Neural crest cell (in vitro differentiated cells): ENCODE data around the gene AQP5. TPM values are rescaled to one million over a fixed set of nuclear protein-coding genes. Genes with fewer than 3 reads are reported as not detected.

Experiments used
- DNase-seq: peaks from one replicate; pipeline ENCODE4 v3.0.0; 2021; ENCODE audit warnings: low read depth, mixed read lengths, low spot score
- H3K27ac Mint-ChIP-seq: one replicate; pipeline ENCODE4 v1.8.0; 2021; ENCODE audit warnings: mild to moderate bottlenecking, mixed read lengths; ENCODE audit not compliant: unreplicated experiment
- H3K27me3 Mint-ChIP-seq: 2 replicates; pipeline ENCODE4 v1.8.0; 2021; ENCODE audit warnings: low read depth, mild to moderate bottlenecking, mixed read lengths
- H3K36me3 Mint-ChIP-seq: 2 replicates; pipeline ENCODE4 v1.8.0; 2021; ENCODE audit warnings: low read depth, mild to moderate bottlenecking, mixed read lengths
- H3K4me1 Mint-ChIP-seq: 2 replicates; pipeline ENCODE4 v1.8.0; 2021; ENCODE audit warnings: mixed read lengths
- H3K4me3 Mint-ChIP-seq: one replicate; pipeline ENCODE4 v1.8.0; 2021; ENCODE audit warnings: mild to moderate bottlenecking, mixed read lengths
- H3K9me3 Mint-ChIP-seq: 2 replicates; pipeline ENCODE4 v1.8.0; 2021; ENCODE audit warnings: mixed read lengths
- CTCF ChIP-seq: fragments of 200-600 bp; sonication (generic); conservative IDR thresholded peaks from 2 replicates; pipeline ENCODE4 v1.5.0; 2021; ENCODE audit warnings: antibody characterized with exemption, mild to moderate bottlenecking
- total RNA-seq: library from RNA; stranded (reverse); gene quantifications from 2 replicates; pipeline ENCODE4 v1.2.1, GENCODE V29; 2021

Gene AQP5
- total RNA-seq, 1 donor from 2014 or later, result 1.2 TPM

- H3K4me3 Mint-ChIP-seq, result no peak within 1 kb of the TSS
- TF ChIP-seq CTCF, result no peak
- no peaks in the 10 kb centered on the region for H3K4me1 Mint-ChIP-seq
- H3K9me3 Mint-ChIP-seq, result no peaks in the 10 kb centered on the region
- H3K36me3 Mint-ChIP-seq, result no peaks in the 10 kb centered on the region
- no peaks in the 10 kb centered on the region for H3K27me3 Mint-ChIP-seq
- no peak within 1 kb of the TSS for H3K27ac Mint-ChIP-seq
- no peak for DNase-seq
These were observed 11.1 kb downstream of the AQP5 start, which contains the start of gene AQP6 for GRCh38 chr12:49972641-49973360. Gene AQP6, plus strand, starts transcription at chr12:49972947. Its CDS starts 227 bp downstream, at chr12:49973174.

- no peaks in the 10 kb centered on the region for H3K36me3 Mint-ChIP-seq
- no peak overlapping the region for H3K27ac Mint-ChIP-seq
- no peak for TF ChIP-seq CTCF
- H3K4me3 Mint-ChIP-seq, result no peak overlapping the region
- DNase-seq, result no peak
- no peaks in the 10 kb centered on the region for H3K9me3 Mint-ChIP-seq
- H3K4me1 Mint-ChIP-seq, result peaks cover 3% of the 10 kb centered on the region
- H3K27me3 Mint-ChIP-seq, result no peaks in the 10 kb centered on the region
These were observed 11.7 kb downstream of the AQP5 start for GRCh38 chr12:49973361-49973830.

- no peaks in the 10 kb centered on the region for H3K27me3 Mint-ChIP-seq
- H3K9me3 Mint-ChIP-seq, result no peaks in the 10 kb centered on the region
- peak; percentile 40 for DNase-seq
- no peak overlapping the region for H3K4me3 Mint-ChIP-seq
- TF ChIP-seq CTCF, result peak; percentile 50
- H3K4me1 Mint-ChIP-seq, result peaks cover 12% of the 10 kb centered on the region
- no peak overlapping the region for H3K27ac Mint-ChIP-seq
- no peaks in the 10 kb centered on the region for H3K36me3 Mint-ChIP-seq
These were observed 12.6 kb downstream of the AQP5 start for GRCh38 chr12:49974231-49974675.

DNA sequence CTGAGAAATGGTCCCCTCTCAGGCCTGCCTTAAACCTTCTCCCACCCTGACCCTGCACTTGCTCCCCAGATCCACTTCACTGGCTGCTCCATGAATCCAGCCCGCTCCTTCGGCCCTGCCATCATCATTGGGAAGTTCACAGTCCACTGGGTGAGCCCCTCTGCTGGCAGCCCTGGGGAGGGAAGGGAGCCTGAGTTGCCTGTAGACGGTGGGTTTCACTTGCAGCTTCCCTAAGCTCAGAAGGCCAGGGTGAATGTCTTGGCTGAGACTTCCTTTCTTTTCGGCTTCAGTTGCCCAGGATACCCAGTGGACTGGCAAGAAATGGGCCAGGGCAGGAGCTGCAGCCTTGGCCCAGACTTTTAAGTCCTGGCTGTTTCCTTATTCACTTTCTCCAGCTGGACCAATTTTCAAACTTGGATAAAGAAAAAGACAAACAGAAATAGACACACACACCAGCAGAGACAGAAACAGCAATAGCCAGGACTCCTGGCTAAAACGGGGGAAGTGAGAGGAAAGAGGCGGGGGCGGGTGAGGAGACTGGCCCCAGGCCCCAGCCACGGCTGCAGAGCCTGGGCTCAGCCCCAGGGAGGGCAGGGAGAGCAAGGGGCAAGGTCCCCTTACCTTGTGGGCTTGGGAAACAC is 13.1 kb downstream of the AQP5 start:
- H3K4me3 Mint-ChIP-seq, result no peak overlapping the region
- no peak for TF ChIP-seq CTCF
- no peaks in the 10 kb centered on the region for H3K36me3 Mint-ChIP-seq
- no peaks in the 10 kb centered on the region for H3K9me3 Mint-ChIP-seq
- peaks cover 17% of the 10 kb centered on the region for H3K4me1 Mint-ChIP-seq
- no peaks in the 10 kb centered on the region for H3K27me3 Mint-ChIP-seq
- DNase-seq, result no peak
- H3K27ac Mint-ChIP-seq, result no peak overlapping the region

DNA sequence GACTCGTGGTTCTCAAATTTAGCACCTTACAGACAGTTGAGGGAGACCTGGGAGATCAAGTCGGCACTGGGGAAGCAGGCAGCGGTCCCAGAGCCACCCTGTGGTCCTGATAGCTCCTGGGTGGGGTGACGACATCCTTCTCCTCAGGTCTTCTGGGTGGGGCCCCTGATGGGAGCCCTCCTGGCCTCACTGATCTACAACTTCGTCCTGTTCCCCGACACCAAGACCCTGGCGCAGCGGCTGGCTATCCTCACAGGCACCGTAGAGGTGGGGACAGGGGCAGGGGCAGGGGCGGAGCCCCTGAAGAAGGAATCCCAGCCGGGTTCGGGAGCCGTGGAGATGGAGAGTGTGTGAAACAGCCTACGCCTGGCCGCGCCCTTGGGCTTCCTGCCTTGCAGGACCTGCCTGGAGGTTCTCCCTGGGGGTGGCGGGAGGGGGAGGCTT is 13.7 kb downstream of the AQP5 start:
- Mint-ChIP-seq H3K27me3 (no peaks in the 10 kb centered on the region), H3K36me3 (no peaks in the 10 kb centered on the region), H3K9me3 (no peaks in the 10 kb centered on the region), H3K27ac (no peak overlapping the region), H3K4me3 (no peak overlapping the region), H3K4me1 (peaks cover 20% of the 10 kb centered on the region)
- no peak for DNase-seq
- no peak for TF ChIP-seq CTCF
